Activated CD4-positive, CD25-positive, alpha-beta regulatory T cell treated with anti-CD3 and anti-CD28 coated beads, Interleukin-2, amount 50 U/mL, for 72 hours (primary cell): Measurements from ENCODE around the gene EDN3.
"Not testable (repeated sequence)": the region's sequence is repeated elsewhere in the genome, so short reads cannot be mapped to it uniquely, and the experiment has no call there.

Source experiments
- DNase-seq: peaks from one replicate; pipeline ENCODE4 v3.0.0; 2021

Gene EDN3

GRCh38 chr20:59336540-59336939, 36.1 kb downstream of the EDN3 start:
- no peak for DNase-seq

GRCh38 chr20:59338444-59338843, 38.0 kb downstream of the EDN3 start:
- DNase-seq = not testable (repeated sequence)

- DNase-seq = no peak
Observed at GRCh38 chr20:59340201-59340885, 39.9 kb downstream of the EDN3 start.

GRCh38 chr20:59341285-59342022, 41.0 kb downstream of the EDN3 start:
- DNase-seq = not testable (repeated sequence)

- no peak for DNase-seq
Observed at GRCh38 chr20:59342023-59342957, 41.9 kb downstream of the EDN3 start.

- DNase-seq = no peak
Observed at GRCh38 chr20:59346061-59346460, 45.6 kb downstream of the EDN3 start.

- DNase-seq = no peak
Observed at GRCh38 chr20:59349277-59349676, 48.9 kb downstream of the EDN3 start.

GRCh38 chr20:59350330-59351156, 50.1 kb downstream of the EDN3 start:
- DNase-seq = no peak

- no peak for DNase-seq
Observed at GRCh38 chr20:59351157-59352040, 51.0 kb downstream of the EDN3 start.

GRCh38 chr20:59352541-59352940, 52.1 kb downstream of the EDN3 start:
- DNase-seq = no peak

- DNase-seq = no peak
Observed at GRCh38 chr20:59352990-59353389, 52.6 kb downstream of the EDN3 start.

- DNase-seq = no peak
Observed at GRCh38 chr20:59354460-59354859, 54.0 kb downstream of the EDN3 start.

GRCh38 chr20:59355242-59355641, 54.8 kb downstream of the EDN3 start:
- DNase-seq = no peak

- DNase-seq = no peak
Observed at GRCh38 chr20:59356662-59357165, 56.3 kb downstream of the EDN3 start.

GRCh38 chr20:59358793-59359192, 58.4 kb downstream of the EDN3 start:
- DNase-seq = not testable (repeated sequence)

- DNase-seq = no peak
Observed at GRCh38 chr20:59359906-59360725, 59.7 kb downstream of the EDN3 start.

- DNase-seq = no peak
Observed at GRCh38 chr20:59360934-59361333, 60.5 kb downstream of the EDN3 start.

- DNase-seq = no peak
Observed at GRCh38 chr20:59361411-59361810, 61.0 kb downstream of the EDN3 start.

GRCh38 chr20:59363101-59363500, 62.7 kb downstream of the EDN3 start:
- DNase-seq = no peak

GRCh38 chr20:59364611-59365010, 64.2 kb downstream of the EDN3 start:
- no peak for DNase-seq
